Liver (tissue), 3 donors: Measurements from ENCODE around the gene TOP2A.

Experiments
- EGR1 ChIP-seq, 2 donors: IDR thresholded peaks; 2 replicates each; pipeline ENCODE4 v1.6.1; 2016 to 2018; ENCODE audit warnings: antibody characterized with exemption in 2 of 2, low read depth in 2 of 2
- SP1 ChIP-seq: IDR thresholded peaks from 2 replicates; pipeline ENCODE4 v1.6.1; 2018; ENCODE audit warnings: antibody characterized with exemption, mild to moderate bottlenecking
- TF ChIP-seq, protein P1 (sequence below): fragments of 150-350 bp; IDR thresholded peaks from 2 replicates; pipeline ENCODE4 v1.5.1; 2017; ENCODE audit warnings: improper control_type of control experiment, low read depth, low read length; ENCODE audit not compliant: missing input control
- TF ChIP-seq, protein P2 (sequence below): IDR thresholded peaks from 2 replicates; pipeline ENCODE4 v1.6.1; 2016; ENCODE audit warnings: antibody characterized with exemption
- donor health status: healthy.
- donor health status: healthy.

DNA sequence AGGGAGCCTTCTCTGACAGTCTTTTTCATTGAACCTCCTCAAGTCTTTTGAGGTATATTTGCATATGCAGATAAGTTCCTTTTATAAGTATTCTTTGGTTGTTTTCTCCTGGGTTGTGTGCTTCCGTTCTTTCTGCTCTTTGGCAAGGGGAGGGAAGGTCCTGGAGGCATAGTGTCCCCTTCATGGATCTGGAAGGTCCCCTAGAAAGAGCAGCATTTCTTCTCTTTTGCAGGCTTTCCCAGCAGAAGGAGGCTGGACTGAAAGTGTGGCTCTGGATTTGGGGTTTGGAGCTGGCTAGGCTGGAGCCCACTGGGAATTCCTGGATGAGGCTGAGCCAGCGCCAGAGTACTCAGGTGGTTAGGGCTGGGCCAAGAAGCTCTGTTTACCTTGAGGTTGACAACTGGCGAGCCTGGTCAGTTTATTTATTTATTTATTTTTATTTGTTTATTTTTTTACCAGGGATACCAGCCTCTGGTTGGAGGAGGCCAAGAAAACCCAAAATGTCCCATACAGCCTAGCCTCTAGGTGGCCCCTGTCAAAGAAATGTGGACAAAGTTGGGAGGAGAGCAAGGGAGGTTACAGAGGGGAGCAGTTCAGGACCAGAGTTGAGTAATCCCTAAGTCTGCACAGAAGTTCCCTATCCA, 5.4 kb upstream of the TOP2A start:
- TF ChIP-seq EGR1 (IDR thresholded peaks at IDR 0.05; ENCODE audit: low read depth in 2 of 2) (no peak), SP1 (no peak)
- TF ChIP-seq, protein P1, sequence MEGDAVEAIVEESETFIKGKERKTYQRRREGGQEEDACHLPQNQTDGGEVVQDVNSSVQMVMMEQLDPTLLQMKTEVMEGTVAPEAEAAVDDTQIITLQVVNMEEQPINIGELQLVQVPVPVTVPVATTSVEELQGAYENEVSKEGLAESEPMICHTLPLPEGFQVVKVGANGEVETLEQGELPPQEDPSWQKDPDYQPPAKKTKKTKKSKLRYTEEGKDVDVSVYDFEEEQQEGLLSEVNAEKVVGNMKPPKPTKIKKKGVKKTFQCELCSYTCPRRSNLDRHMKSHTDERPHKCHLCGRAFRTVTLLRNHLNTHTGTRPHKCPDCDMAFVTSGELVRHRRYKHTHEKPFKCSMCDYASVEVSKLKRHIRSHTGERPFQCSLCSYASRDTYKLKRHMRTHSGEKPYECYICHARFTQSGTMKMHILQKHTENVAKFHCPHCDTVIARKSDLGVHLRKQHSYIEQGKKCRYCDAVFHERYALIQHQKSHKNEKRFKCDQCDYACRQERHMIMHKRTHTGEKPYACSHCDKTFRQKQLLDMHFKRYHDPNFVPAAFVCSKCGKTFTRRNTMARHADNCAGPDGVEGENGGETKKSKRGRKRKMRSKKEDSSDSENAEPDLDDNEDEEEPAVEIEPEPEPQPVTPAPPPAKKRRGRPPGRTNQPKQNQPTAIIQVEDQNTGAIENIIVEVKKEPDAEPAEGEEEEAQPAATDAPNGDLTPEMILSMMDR: no peak
- TF ChIP-seq, protein P2, sequence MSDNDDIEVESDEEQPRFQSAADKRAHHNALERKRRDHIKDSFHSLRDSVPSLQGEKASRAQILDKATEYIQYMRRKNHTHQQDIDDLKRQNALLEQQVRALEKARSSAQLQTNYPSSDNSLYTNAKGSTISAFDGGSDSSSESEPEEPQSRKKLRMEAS: no peak
